RKO (cell line): ENCODE results near the gene BLTP3B.
A peak's percentile ranks its signal among the peaks of the same experiment; 100 is the strongest.

ENCODE experiments used
- DNase-seq: peaks from one replicate; pipeline ENCODE4 v3.0.0-alpha.2; 2016; ENCODE audit warnings: low spot score

Gene BLTP3B

GRCh38 chr12:100159391-100160104 lies 16.9 kb upstream of the BLTP3B start:
- no peak for DNase-seq

- DNase-seq, result no peak
These were observed 15.9 kb upstream of the BLTP3B start for GRCh38 chr12:100158535-100158934.

GRCh38 chr12:100157427-100157821 lies 14.8 kb upstream of the BLTP3B start:
- DNase-seq, result no peak

- DNase-seq, result no peak
These were observed 14.2 kb upstream of the BLTP3B start for GRCh38 chr12:100156731-100157426.

GRCh38 chr12:100154474-100155247 lies 12.0 kb upstream of the BLTP3B start:
- DNase-seq, result peak; percentile 48

GRCh38 chr12:100153131-100153530 lies 10.5 kb upstream of the BLTP3B start:
- no peak for DNase-seq

- DNase-seq, result no peak
These were observed 9.1 kb upstream of the BLTP3B start for GRCh38 chr12:100151769-100152168.

GRCh38 chr12:100146252-100146651 lies 3.6 kb upstream of the BLTP3B start:
- DNase-seq, result no peak

GRCh38 chr12:100145643-100146042 lies 3.0 kb upstream of the BLTP3B start:
- no peak for DNase-seq

GRCh38 chr12:100141998-100142850 lies 450 bp downstream of the BLTP3B start:
- peak; percentile 22 for DNase-seq

GRCh38 chr12:100141666-100141997 lies 1.0 kb downstream of the BLTP3B start:
- DNase-seq, result peak; percentile 87

GRCh38 chr12:100138803-100139098 lies 3.9 kb downstream of the BLTP3B start:
- no peak for DNase-seq

GRCh38 chr12:100138048-100138802 lies 4.4 kb downstream of the BLTP3B start:
- DNase-seq, result peak; percentile 30

- no peak for DNase-seq
These were observed 9.5 kb downstream of the BLTP3B start for GRCh38 chr12:100133200-100133599.

- DNase-seq, result peak; percentile 13
These were observed 14.2 kb downstream of the BLTP3B start for GRCh38 chr12:100128512-100128908.

- no peak for DNase-seq
These were observed 14.7 kb downstream of the BLTP3B start for GRCh38 chr12:100127766-100128511.

- DNase-seq, result no peak
These were observed 19.2 kb downstream of the BLTP3B start for GRCh38 chr12:100123316-100124095.

GRCh38 chr12:100120355-100120754 lies 22.3 kb downstream of the BLTP3B start:
- no peak for DNase-seq

- no peak for DNase-seq
These were observed 27.4 kb downstream of the BLTP3B start for GRCh38 chr12:100115291-100115690.

GRCh38 chr12:100114574-100114973 lies 28.1 kb downstream of the BLTP3B start:
- no peak for DNase-seq
